Caco-2 (cell line): ENCODE measurements around the gene LIPH. TPM values are rescaled to one million over a fixed set of nuclear protein-coding genes. Genes with fewer than 3 reads are reported as not detected.

Experiments
- BruUV-seq: library from RNA; stranded (reverse); fragments of 400-500 nt; replicated peaks from 2 replicates; lab custom pipeline; 2021; lab: Mats Ljungman, UMichigan
- CTCF ChIA-PET: fragments of 300-600 bp; sonication (Branson Sonifier 250); formaldehyde crosslinking; loops from one replicate; lab custom pipeline; 2022; ENCODE audit warnings: antibody characterized with exemption; lab: Charles Lee
- POLR2A ChIA-PET: fragments of 300-600 bp; sonication (Branson Sonifier 250); formaldehyde crosslinking; loops from one replicate; lab custom pipeline; 2022; ENCODE audit warnings: antibody characterized with exemption; lab: Charles Lee
- DNase-seq, 2 experiments: peaks; one replicate each; pipeline versions ENCODE4 v3.0.0 to v3.0.0-alpha.2; 2020 to 2022
- H3K27me3 ChIP-seq: replicated peaks from 2 replicates; pipeline ENCODE4 v1.6.0; 2011; ENCODE audit warnings: low read length; ENCODE audit not compliant: control insufficient read depth, insufficient read depth
- H3K36me3 ChIP-seq: 2 replicates; pipeline ENCODE4 v1.5.1; 2011; ENCODE audit warnings: low read length; ENCODE audit not compliant: control insufficient read depth, insufficient read depth
- H3K4me1 ChIP-seq: fragments of 250-450 bp; sonication (Bioruptor Pico); 2 replicates; pipeline ENCODE4 v1.5.1; 2020; ENCODE audit warnings: mild to moderate bottlenecking
- H3K4me3 ChIP-seq: 2 replicates; pipeline ENCODE4 v1.5.1; 2011; ENCODE audit warnings: low read depth, mild to moderate bottlenecking, control low read depth, low read length
- H3K9me3 ChIP-seq: fragments of 250-450 bp; sonication (Bioruptor Pico); 2 replicates; pipeline ENCODE4 v1.5.1; 2020; ENCODE audit warnings: mild to moderate bottlenecking, moderate library complexity
- H3K27ac Mint-ChIP-seq: one replicate; pipeline ENCODE4 v1.8.0; 2022; ENCODE audit warnings: mixed read lengths; ENCODE audit not compliant: unreplicated experiment
- H3K27me3 Mint-ChIP-seq: one replicate; pipeline ENCODE4 v1.8.0; 2022; ENCODE audit warnings: mixed read lengths; ENCODE audit not compliant: insufficient read depth, unreplicated experiment
- H3K36me3 Mint-ChIP-seq: one replicate; pipeline ENCODE4 v1.8.0; 2022; ENCODE audit warnings: mild to moderate bottlenecking, mixed read lengths; ENCODE audit not compliant: insufficient read depth, unreplicated experiment
- H3K4me1 Mint-ChIP-seq: one replicate; pipeline ENCODE4 v1.8.0; 2022; ENCODE audit warnings: low read depth, mixed read lengths; ENCODE audit not compliant: unreplicated experiment
- H3K4me3 Mint-ChIP-seq: one replicate; pipeline ENCODE4 v1.8.0; 2022; ENCODE audit warnings: mild to moderate bottlenecking, moderate library complexity, mixed read lengths; ENCODE audit not compliant: unreplicated experiment
- H3K9me3 Mint-ChIP-seq: one replicate; pipeline ENCODE4 v1.8.0; 2022; ENCODE audit warnings: mixed read lengths; ENCODE audit not compliant: unreplicated experiment
- CTCF ChIP-seq, 2 experiments: fragments of 200-600 bp in 1 of 2; IDR thresholded peaks; 1 replicate in 1 of 2; 2 replicates in 1 of 2; pipeline versions ENCODE4 v1.5.1 to v1.8.0; 2011 to 2022; ENCODE audit warnings: antibody characterized with exemption in 1 of 2, control low read depth in 1 of 2, inconsistent platforms in 1 of 2, low read depth in 1 of 2, low read length in 1 of 2, mild to moderate bottlenecking in 1 of 2, moderate library complexity in 1 of 2; ENCODE audit not compliant: insufficient read depth in 1 of 2, severe bottlenecking in 1 of 2, unreplicated experiment in 1 of 2
- intact Hi-C: fragments of 100-400 bp; cut with micrococcal nuclease; formaldehyde crosslinking; loops from one replicate; pipeline ENCODE4 v1.10.0; 2022; ENCODE audit not compliant: unreplicated experiment
- total RNA-seq: library from RNA; stranded (reverse); gene quantifications from 2 replicates; pipeline ENCODE4 v1.2.3, GENCODE V29; 2022

The LIPH gene
- total RNA-seq, 1 experiment from 2014 or later, result 6.1 TPM

- no peaks in the 10 kb centered on the region for H3K9me3 Mint-ChIP-seq
- CTCF ChIA-PET, result interaction anchor here (0.7 to 1.8 kb wide), 8 partner anchors 11 to 1215 kb away, joined by 3 to 13 read pairs (median 4); no protein-coding TSS in a partner anchor
- no peaks in the 10 kb centered on the region for H3K27me3 Mint-ChIP-seq
- H3K36me3 Mint-ChIP-seq, result peaks cover 24% of the 10 kb centered on the region
- peak overlapping the region; percentile 95 for H3K4me3 Mint-ChIP-seq
- peak overlapping the region; percentile 99 for H3K27ac Mint-ChIP-seq
- H3K9me3 ChIP-seq, result no peaks in the 10 kb centered on the region
- POLR2A ChIA-PET, result interaction anchor here (0.5 to 1.5 kb wide), 10 partner anchors 10 to 539 kb away, joined by 3 to 8 read pairs (median 5); partner anchors contain the start of genes LIPH, TMEM41A and TRA2B
- intact Hi-C loops, result loop anchor here (1.0 kb wide), 1 partner anchor 88 kb away; no protein-coding TSS in a partner anchor
- H3K27me3 ChIP-seq, result no peaks in the 10 kb centered on the region
- H3K36me3 ChIP-seq, result no peaks in the 10 kb centered on the region
- DNase-seq, result no peak
- H3K4me1 Mint-ChIP-seq, result no peaks in the 10 kb centered on the region
- H3K4me1 ChIP-seq, result no peaks in the 10 kb centered on the region; the same call in 1 of the 2 replicates
- BruUV-seq, result TSS peak; percentile 71
- peak overlapping the region; percentile 74 for H3K4me3 ChIP-seq
- TF ChIP-seq CTCF (IDR thresholded peaks at IDR 0.05; ENCODE audit: insufficient read depth in 1 of 2, low read depth in 1 of 2, low read length in 1 of 2, severe bottlenecking in 1 of 2, unreplicated experiment in 1 of 2), result no peak
These were observed 34.3 kb upstream of the LIPH start for GRCh38 chr3:185586686-185587039.

GRCh38 chr3:185585859-185586685, 33.7 kb upstream of the LIPH start, which contains the start of gene SENP2:
TSS of gene SENP2 (plus strand) at chr3:185586295. CDS start at chr3:185586414, 119 bp downstream.
- Histone ChIP-seq H3K9me3 (no peaks in the 10 kb centered on the region), H3K4me3 (peak within 1 kb of the TSS; percentile 74), H3K27me3 (no peaks in the 10 kb centered on the region), H3K36me3 (no peaks in the 10 kb centered on the region), H3K4me1 (no peaks in the 10 kb centered on the region; the same call in 1 of the 2 replicates)
- CTCF ChIA-PET, result interaction anchor here (0.6 to 1.8 kb wide), 8 partner anchors 10 to 1215 kb away, joined by 3 to 13 read pairs (median 4); no protein-coding TSS in a partner anchor
- H3K4me1 Mint-ChIP-seq, result no peaks in the 10 kb centered on the region
- POLR2A ChIA-PET, result interaction anchor here (0.5 to 1.5 kb wide), 23 partner anchors 8 to 1554 kb away, joined by 3 to 8 read pairs (median 4); partner anchors contain the start of genes LIPH, RPL39L, TMEM41A and TRA2B
- H3K9me3 Mint-ChIP-seq, result no peaks in the 10 kb centered on the region
- TF ChIP-seq CTCF (IDR thresholded peaks at IDR 0.05; ENCODE audit: insufficient read depth in 1 of 2, low read depth in 1 of 2, low read length in 1 of 2, severe bottlenecking in 1 of 2, unreplicated experiment in 1 of 2), result no peak
- peak within 1 kb of the TSS; percentile 95 for H3K4me3 Mint-ChIP-seq
- intact Hi-C loops, result loop anchor here (1.0 kb wide), 1 partner anchor 88 kb away; no protein-coding TSS in a partner anchor
- peak within 1 kb of the TSS; percentile 99 for H3K27ac Mint-ChIP-seq
- DNase-seq, result peak; percentile 99
- H3K27me3 Mint-ChIP-seq, result no peaks in the 10 kb centered on the region
- no TSS peak for BruUV-seq
- peaks cover 18% of the 10 kb centered on the region for H3K36me3 Mint-ChIP-seq

GRCh38 chr3:185585518-185585858, 33.1 kb upstream of the LIPH start:
- TSS peak; percentile 98 for BruUV-seq
- CTCF ChIA-PET, result interaction anchor here (0.6 to 1.8 kb wide), 7 partner anchors 10 to 124 kb away, joined by 3 to 13 read pairs (median 4); no protein-coding TSS in a partner anchor
- Histone ChIP-seq H3K27me3 (no peaks in the 10 kb centered on the region), H3K9me3 (no peaks in the 10 kb centered on the region), H3K4me1 (no peaks in the 10 kb centered on the region; the same call in 1 of the 2 replicates), H3K4me3 (peak overlapping the region; percentile 51), H3K36me3 (no peaks in the 10 kb centered on the region)
- DNase-seq, result no peak
- H3K4me3 Mint-ChIP-seq, result peak overlapping the region; percentile 95
- no peaks in the 10 kb centered on the region for H3K9me3 Mint-ChIP-seq
- H3K27ac Mint-ChIP-seq, result peak overlapping the region; percentile 99
- intact Hi-C loops, result no loop called here
- POLR2A ChIA-PET, result interaction anchor here (0.5 to 1.5 kb wide), 21 partner anchors 8 to 1554 kb away, joined by 3 to 8 read pairs (median 4); partner anchors contain the start of genes LIPH, RPL39L and TRA2B
- no peak for TF ChIP-seq CTCF (IDR thresholded peaks at IDR 0.05; ENCODE audit: insufficient read depth in 1 of 2, low read depth in 1 of 2, low read length in 1 of 2, severe bottlenecking in 1 of 2, unreplicated experiment in 1 of 2)
- peaks cover 15% of the 10 kb centered on the region for H3K36me3 Mint-ChIP-seq
- no peaks in the 10 kb centered on the region for H3K4me1 Mint-ChIP-seq
- H3K27me3 Mint-ChIP-seq, result no peaks in the 10 kb centered on the region
